ENCODE data around the gene CERS2. TPM values are rescaled to one million over a fixed set of nuclear protein-coding genes. Genes with fewer than 3 reads are reported as not detected.
A peak's percentile ranks its signal among the peaks of the same experiment; 100 is the strongest.

The CERS2 gene
- total and polyA plus RNA-seq, 2 of the 4 experiments (the other 2 are of a cell fraction), result 118 to 127 TPM

- peaks cover 2% of the 10 kb centered on the region; the same call in 1 of the 2 replicates for H3K4me1 ChIP-seq (ENCODE audit: control insufficient read depth, insufficient read depth, low read length)
These were observed 46.3 kb downstream of the CERS2 start for GRCh38 chr1:150928286-150928685.

More at GRCh38 chr1:150928286-150928685, 46.3 kb downstream of the CERS2 start:
- no CpG with 5 or more reads among the region's 3 CpGs for WGBS, 2 experiments (ENCODE audit: extremely low coverage in 2 of 2, insufficient read length in 1 of 2)
- Histone ChIP-seq H4K8ac (ENCODE audit: low read depth in 2 of 2, low read length in 2 of 2) (no peak overlapping the region), H2AFZ (replicated peaks; ENCODE audit: low read length, poor library complexity) (no peak overlapping the region), H3K4me3 (ENCODE audit: insufficient read depth, low read depth, low read length) (no peak overlapping the region), H2AK9ac (replicated peaks; ENCODE audit: low read depth, low read length, poor library complexity) (no peak overlapping the region), H3K56ac (ENCODE audit: extremely low read depth, insufficient read depth, low read length) (no peak overlapping the region), H4K20me1 (ENCODE audit: insufficient read depth, low read length) (no peaks in the 10 kb centered on the region), H4K5ac (ENCODE audit: low read depth, low read length) (no peak overlapping the region), H3K27me3 (ENCODE audit: control insufficient read depth, insufficient read depth, low read length) (no peaks in the 10 kb centered on the region), H3K36me3 (ENCODE audit: control insufficient read depth, insufficient read depth, low read length) (peaks cover 29% of the 10 kb centered on the region), H2BK20ac (ENCODE audit: low read depth, low read length) (no peak overlapping the region), H2BK5ac (ENCODE audit: low read depth, low read length, poor library complexity, severe bottlenecking) (no peak overlapping the region), H3K9me3 (ENCODE audit: control insufficient read depth, insufficient read depth, low read length) (peaks cover 2% of the 10 kb centered on the region), H4K91ac (ENCODE audit: insufficient read depth, low read depth, low read length) (no peak overlapping the region), H3K4me2 (ENCODE audit: low read depth, low read length) (no peak overlapping the region), H3K18ac (ENCODE audit: low read depth, low read length) (no peak overlapping the region), H2BK120ac (ENCODE audit: low read depth, low read length) (no peak overlapping the region), H3K9me1 (ENCODE audit: insufficient read depth, low read length) (0 out of 2 replicates have a peak, but pooled peaks cover 3% of the 10 kb centered on the region), H2AK5ac (ENCODE audit: low read depth, low read length) (no peak overlapping the region), H3K27ac (ENCODE audit: insufficient read depth, low read length) (no peak overlapping the region), H3K9ac (ENCODE audit: low read depth, low read length) (no peak overlapping the region), H3K14ac (replicated peaks; ENCODE audit: low read depth, low read length) (no peak overlapping the region), H2BK15ac (ENCODE audit: low read depth, low read length) (no peak overlapping the region), H3K79me1 (ENCODE audit: low read depth in 1 of 2, low read length in 2 of 2) (peaks cover 16 to 20% of the 10 kb centered on the region in 2 experiments), H3K4ac (ENCODE audit: low read depth, low read length) (no peak overlapping the region), H3K23ac (ENCODE audit: low read depth, low read length) (no peak overlapping the region)
- intact Hi-C loops (cut with micrococcal nuclease), result no loop called here
- DNase-seq (peak; percentile 9), ATAC-seq (ENCODE audit: low read depth) (no peak)
- no TSS peak for BruUV-seq (replicated peaks)
- ChIA-PET POLR2A (ENCODE audit: unreplicated experiment) (no interaction called here), CTCF (no interaction called here)
- dilution Hi-C loops (cut with HindIII; ENCODE audit: low sequenced_read_pairs, unreplicated experiment), result no loop called here
- TF ChIP-seq CEBPB (IDR thresholded peaks at IDR 0.05; ENCODE audit: low read depth, low read length) (peak; percentile 15; the same call in 1 of the 2 replicates), CTCF (conservative IDR thresholded peaks at IDR 0.05; ENCODE audit: low read depth, low read length) (no peak)
- in situ Hi-C loops (cut with MboI; ENCODE audit: low sequenced_read_pairs), result no loop called here
